ENCODE data around the gene HOATZ. TPM values are rescaled to one million over a fixed set of nuclear protein-coding genes. Genes with fewer than 3 reads are reported as not detected.

HOATZ gene
- total RNA-seq, 2 donors from 2014 or later = not detected

DNA sequence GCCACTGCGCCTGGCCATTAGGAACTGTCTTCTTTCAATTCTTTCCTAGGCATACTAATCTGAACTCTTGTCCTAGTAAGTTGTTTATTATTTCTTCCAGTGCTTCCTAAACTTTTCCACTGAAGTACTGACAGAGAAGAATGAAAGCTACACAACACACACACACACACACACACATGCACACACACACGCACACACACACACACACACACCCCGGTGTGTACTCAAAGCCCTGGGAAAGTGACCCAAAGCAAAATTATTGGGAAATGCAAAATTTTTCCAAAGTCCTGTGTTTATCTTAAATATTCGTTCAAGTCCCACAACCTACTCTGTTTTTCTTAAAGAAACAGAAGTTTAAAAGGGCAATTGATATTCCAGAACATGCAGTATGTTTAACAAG is 68.3 kb downstream of the HOATZ start:
- peaks cover 0 to 4% of the 10 kb centered on the region in 2 donors for H3K27me3 Mint-ChIP-seq
- peaks cover 0 to 11% of the 10 kb centered on the region in 2 donors for H3K4me1 Mint-ChIP-seq (ENCODE audit: low read depth in 2 of 2)
- DNase-seq (ENCODE audit: low spot score) (no peak), ATAC-seq (no peak)
- H3K27ac Mint-ChIP-seq = no peak overlapping the region
- no peaks in the 10 kb centered on the region for H3K9me3 Mint-ChIP-seq
- no peak overlapping the region for H3K4me3 Mint-ChIP-seq
- no peaks in the 10 kb centered on the region for H3K36me3 Mint-ChIP-seq

DNA sequence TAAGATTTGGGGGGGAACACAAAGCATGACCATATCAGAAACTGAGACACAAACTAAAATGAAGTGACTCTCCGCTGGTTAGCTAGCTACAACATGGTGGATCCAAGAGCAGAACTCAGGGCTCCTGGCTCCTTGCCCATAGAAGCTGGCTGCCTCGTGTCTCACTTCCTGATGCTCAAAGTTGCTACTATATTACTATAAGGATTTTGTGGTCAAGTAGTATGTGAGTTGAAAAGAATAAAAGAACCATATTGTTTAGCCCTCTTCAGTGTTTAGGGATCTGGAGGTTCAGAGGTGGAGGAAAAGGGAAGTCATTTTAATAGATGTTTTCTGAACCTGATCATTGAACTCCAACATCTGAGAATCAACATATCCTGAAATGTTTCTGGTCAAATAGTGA is 70.8 kb downstream of the HOATZ start:
- Mint-ChIP-seq H3K27ac (no peak overlapping the region), H3K4me1 (ENCODE audit: low read depth in 2 of 2) (peaks cover 0 to 11% of the 10 kb centered on the region in 2 donors), H3K27me3 (peaks cover 0 to 5% of the 10 kb centered on the region in 2 donors), H3K9me3 (no peaks in the 10 kb centered on the region), H3K4me3 (no peak overlapping the region), H3K36me3 (no peaks in the 10 kb centered on the region)
- ATAC-seq (no peak), DNase-seq (ENCODE audit: low spot score) (no peak)

DNA sequence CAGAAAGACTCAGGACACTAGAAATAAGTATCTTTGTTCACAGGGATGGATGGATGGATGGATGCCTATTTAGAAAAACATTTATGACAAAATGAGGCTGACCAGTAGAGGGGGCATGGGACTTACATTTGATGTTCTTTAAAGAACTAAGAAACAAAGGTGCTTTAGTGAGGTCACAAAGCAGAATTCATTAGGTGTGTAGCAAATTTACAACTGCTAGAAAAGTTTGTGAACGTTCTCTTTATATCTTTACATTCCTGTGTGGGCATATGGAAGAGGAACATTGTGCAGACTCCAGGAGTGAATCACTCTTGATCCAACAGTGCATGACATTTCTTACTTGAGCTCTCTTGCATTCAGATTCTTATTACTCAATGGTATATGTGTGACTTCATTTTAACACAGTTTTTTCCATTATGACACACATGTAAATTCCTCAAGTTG is 71.8 kb downstream of the HOATZ start:
- H3K27me3 Mint-ChIP-seq = peaks cover 0 to 5% of the 10 kb centered on the region in 2 donors
- DNase-seq (ENCODE audit: low spot score) (no peak), ATAC-seq (no peak)
- peaks cover 0 to 4% of the 10 kb centered on the region in 2 donors for H3K4me1 Mint-ChIP-seq (ENCODE audit: low read depth in 2 of 2)
- no peaks in the 10 kb centered on the region for H3K9me3 Mint-ChIP-seq
- no peak overlapping the region for H3K4me3 Mint-ChIP-seq
- H3K27ac Mint-ChIP-seq = no peak overlapping the region
- no peaks in the 10 kb centered on the region for H3K36me3 Mint-ChIP-seq

Other genes starting within 250 kb of the HOATZ start
- not detected for gene POU2AF3, start 216.2 kb upstream of the HOATZ start, total RNA-seq
- 1 to 10 TPM in 1 of 2 donors, not detected in 1; 4.2 TPM for gene POU2AF1, start 135.5 kb upstream of the HOATZ start, total RNA-seq
- not detected for gene BTG4, start 2.4 kb upstream of the HOATZ start, total RNA-seq
- gene LAYN, start 25.9 kb downstream of the HOATZ start, total RNA-seq = under 1 TPM; 0.52 to 0.67 TPM
- 1 to 10 TPM; 8.1 to 8.8 TPM for gene SIK2, start 87.7 kb downstream of the HOATZ start, total RNA-seq

Data from natural killer cell treated with Interleukin-12 subunit alpha and Interleukin-12 subunit beta and Interleukin-15 and Interleukin-18, amount 100 ng/mL, for 72 hours (primary cell).